ENCODE results near the gene C1QC.

- no peak for TF ChIP-seq CTCF (conservative IDR thresholded peaks at IDR 0.05; ENCODE audit: low read depth, low read length)
- TF ChIP-seq EZH2 (IDR thresholded peaks at IDR 0.05; ENCODE audit: borderline replicate concordance, low read depth, low read length, poor library complexity, severe bottlenecking) = no peak
Measured at GRCh38 chr1:22600071-22600816, 43.2 kb upstream of the C1QC start.

Data from A673 (cell line).